HG03045 (cell line): ENCODE results near the gene AZGP1.
"Not testable (repeated sequence)": the region's sequence is repeated elsewhere in the genome, so short reads cannot be mapped to it uniquely, and the experiment has no call there.

ENCODE experiments used
- ATAC-seq: cut with Tn5 transposase; IDR thresholded peaks from one replicate; pipeline ENCODE4 v1.9.1; 2021; ENCODE audit warnings: mild to moderate bottlenecking, moderate library complexity; ENCODE audit not compliant: unreplicated experiment

Gene AZGP1

DNA sequence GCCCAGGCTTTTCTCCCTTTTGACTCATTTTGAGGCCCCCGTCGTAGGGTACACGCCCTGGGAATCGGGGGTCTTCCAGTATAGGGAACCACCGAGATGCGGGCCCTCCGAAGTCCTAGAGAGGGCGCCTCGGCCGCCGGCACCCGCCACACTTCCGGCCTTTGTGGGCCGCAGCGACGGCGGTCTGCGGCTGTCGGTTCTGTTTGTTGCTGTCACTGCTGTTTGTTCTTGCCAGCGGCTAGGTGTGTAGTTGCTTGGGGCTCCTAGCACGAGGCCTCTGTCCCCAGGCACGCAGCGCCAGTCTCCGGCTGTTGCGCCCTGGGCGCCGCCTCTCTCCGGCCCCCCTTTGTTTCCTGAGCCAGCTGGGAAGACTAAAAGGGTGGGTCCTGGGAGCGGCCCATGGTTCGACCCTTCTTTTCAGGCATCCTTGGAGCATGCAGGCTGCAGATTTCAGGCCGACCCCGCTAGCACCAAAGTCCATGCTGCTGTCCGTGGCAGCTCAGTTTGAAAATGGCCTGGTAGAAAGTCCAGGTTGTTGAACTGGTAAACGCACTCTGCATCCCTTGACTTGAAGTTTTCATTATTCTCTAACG lies 21.8 kb upstream of the AZGP1 start:
- ATAC-seq, result no peak

DNA sequence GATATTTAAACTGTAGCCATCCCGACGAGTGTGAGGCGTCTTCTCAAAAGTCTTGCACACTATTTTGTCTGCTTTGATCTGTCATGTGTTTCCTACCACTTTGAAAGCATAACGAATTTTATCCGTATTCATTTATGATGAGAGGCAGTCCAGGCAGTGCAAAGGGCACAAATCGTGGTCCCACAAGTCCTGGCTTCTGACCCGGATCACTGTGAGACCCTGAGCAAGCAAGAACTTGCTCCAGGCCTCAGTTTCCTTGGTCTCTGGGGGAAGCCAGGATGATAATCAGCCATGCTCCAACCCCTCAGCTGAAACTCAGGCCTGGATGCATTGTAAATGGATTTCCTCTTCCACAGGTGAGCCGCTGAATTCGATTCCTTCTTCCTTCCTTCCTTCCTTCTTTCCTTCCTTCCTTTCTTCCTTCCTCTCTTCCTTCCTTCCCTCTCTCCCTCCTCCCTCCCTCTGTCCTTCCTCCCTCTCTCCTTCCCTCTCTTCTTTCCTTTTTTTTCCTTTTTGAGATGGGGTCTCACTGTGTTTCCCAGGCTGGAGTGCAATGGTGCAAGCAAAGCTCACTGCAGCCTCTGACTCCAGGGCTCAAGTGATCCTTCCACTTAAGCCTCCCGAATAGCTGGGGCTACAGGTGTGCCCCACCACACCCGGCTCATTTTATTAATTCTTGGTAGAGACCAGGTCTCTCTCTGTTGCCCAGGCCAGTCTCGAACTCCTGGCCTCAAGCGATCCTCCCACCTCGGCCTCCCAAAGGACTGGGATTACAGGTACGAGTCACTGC lies 21.1 kb upstream of the AZGP1 start:
- ATAC-seq, result no peak

DNA sequence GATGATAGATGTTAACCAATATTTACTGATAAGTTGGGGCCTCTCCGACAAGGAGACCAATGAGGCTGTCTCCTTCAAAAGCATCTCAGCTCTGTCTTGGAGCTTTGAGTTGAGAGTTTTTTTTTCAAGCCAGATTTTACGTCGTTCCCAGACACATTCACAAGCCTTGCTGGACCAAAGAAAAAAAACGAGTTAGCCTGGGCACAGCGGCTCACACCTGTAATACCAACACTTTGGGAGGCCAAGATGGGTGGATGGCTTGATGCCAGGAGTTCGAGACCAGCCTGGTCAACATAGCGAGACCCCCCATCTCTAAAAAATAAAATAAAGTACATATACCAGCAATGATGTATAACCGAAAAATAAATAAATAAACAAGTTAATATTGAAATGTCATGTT lies 19.0 kb upstream of the AZGP1 start:
- no peak for ATAC-seq

DNA sequence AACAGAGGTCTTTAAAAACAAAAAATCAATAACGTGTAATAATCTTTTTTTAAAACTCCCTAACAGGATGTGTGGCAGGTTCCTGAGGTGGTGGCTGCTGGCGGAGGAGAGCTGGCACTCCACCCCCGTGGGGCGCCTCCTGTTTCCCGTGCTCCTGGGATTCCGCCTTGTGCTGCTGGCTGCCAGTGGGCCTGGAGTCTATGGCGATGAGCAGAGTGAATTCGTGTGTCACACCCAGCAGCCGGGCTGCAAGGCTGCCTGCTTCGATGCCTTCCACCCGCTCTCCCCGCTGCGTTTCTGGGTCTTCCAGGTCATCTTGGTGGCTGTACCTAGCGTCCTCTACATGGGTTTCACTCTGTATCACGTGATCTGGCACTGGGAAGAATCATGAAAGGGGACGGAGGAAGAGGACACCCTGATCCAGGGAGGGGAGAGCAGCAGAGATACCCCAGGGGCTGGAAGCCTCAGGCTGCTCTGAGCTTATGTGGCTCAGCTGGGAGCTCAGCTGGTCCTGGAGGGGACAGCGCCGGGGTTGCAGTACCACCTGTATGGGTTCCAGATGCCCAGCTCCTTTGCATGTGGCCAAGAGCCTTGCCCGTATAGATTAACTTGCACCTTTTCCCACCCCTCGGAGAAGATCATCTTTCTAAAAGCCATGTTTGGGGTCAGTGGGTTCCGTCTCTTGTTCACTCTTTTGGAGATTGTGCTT lies 16.7 kb upstream of the AZGP1 start:
- ATAC-seq, result no peak

DNA sequence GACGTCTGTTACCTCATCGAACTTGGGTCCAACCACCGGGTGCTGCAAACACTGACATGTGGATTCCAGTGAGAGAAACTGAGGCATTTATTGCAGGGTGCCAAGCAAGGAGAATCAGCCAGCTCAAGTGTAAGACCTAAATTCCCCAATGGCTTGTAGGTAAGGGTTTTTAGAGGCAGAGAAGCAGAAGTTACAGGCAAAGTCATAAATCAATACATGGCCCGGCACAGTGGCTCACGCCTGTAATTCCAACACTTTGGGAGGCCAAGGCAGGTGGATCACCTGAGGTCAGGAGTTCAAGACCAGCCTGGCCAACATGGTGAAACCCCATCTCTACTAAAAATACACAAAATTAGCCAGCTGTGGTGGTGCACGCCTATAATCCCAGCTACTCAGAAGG lies 15.7 kb upstream of the AZGP1 start:
- ATAC-seq, result not testable (repeated sequence)

DNA sequence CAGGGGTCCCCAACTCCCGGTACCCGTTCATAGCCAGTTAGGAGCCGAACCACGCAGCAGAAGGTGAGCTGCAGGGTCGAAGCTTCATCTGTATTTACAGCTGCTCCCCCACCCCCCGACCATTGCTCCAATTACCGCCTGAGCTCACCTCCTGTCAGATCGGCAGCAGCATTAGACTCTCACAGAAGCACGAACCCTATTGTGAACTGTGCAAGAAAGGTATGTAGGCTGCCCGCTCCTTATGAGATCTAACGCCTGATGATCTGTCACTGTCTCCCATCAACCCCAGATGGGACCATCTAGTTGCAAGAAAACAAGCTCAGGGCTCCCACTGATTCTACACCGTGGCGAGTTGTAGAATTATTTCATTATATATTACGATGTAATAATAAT lies 14.6 kb upstream of the AZGP1 start:
- ATAC-seq, result no peak

DNA sequence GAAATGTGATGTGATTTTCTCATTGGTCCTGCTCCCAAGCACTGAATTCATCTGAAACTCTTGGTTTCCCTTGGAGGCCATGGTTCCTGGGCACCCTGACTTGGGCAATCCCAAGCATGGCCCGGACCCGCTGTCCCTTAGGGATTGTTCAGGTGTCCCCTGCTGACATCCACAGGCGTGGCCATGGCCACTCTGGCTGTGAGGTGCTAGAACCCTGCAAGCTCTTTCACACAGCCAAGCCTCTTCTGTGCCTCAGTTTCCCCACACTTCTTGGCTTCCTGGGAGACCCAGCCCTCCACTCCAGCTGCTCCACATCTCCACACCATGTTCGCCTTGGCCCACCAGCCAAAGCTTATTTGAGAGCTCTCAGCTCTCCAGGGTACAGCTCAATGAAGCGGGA lies 12.0 kb upstream of the AZGP1 start:
- no peak for ATAC-seq

DNA sequence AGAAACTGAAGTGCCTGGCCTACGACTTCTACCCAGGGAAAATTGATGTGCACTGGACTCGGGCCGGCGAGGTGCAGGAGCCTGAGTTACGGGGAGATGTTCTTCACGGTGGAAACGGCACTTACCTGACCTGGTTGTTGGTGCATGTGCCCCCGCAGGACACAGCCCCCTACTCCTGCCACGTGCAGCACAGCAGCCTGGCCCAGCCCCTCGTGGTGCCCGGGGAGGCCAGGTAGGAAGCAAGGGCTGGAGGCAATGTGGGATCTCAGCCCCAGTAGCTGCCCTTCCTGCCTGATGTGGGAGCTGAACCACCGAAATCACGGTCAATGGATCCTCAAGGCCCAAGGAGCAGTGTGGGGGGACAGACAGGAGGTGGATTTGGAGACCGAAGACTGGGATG lies 11.5 kb upstream of the AZGP1 start:
- not testable (repeated sequence) for ATAC-seq

DNA sequence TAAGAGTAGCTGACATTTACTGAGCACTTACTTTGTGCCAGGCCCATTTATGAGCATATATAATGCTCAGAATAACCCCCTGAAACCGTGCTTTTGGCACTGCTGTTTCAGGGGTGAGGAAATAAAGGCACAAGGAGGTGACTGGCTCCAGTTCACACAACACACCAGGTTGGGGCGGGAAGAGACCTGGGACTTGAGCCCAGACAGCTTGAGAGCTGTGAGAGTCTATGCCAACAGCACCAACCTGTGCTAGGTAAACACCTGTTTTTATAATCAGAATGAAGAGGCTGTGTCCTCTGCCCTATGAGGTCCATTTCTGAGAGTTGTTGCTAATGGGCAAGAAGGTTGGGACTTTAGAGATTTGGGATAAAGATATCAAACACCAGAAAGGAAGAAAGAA lies 8.8 kb upstream of the AZGP1 start:
- ATAC-seq, result no peak

DNA sequence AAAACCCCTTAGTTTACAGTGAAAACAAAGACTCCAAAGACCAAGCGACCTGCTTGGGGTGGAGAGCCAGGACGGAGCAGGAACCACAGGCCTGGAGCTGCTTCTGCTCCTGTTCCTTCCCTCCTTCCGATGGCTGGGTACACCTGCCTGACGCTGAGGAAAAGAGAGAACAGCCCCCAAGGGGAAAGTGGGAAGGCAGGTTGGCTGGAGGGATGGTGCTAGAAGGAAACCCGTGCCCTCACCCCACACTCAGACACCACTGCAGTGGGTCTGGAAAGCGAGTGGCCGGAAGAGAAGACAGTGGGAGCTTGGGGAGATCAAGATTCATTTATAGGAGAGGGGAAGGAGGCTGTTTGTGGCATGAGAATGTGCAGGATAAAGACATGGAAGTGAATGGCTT lies 5.2 kb upstream of the AZGP1 start:
- not testable (repeated sequence) for ATAC-seq

DNA sequence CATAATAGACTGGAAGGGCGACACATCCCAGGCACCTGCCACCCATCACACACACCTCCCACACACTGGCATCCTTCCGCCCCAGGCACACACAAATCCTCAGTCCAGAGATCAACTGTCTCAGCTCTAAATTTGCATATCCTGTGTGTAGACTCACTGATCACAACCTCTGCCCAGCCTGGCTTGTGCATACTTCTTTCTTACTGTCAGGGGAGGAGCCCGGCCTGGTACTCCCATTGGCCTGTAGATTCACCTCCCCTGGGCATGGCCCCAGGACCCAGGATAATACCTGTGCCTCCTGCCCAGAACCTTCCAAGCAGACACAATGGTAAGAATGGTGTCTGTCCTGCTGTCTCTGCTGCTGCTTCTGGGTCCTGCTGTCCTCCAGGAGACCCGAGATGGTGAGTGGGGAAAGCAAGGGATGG lies 4.6 kb upstream of the AZGP1 start:
- not testable (repeated sequence) for ATAC-seq

DNA sequence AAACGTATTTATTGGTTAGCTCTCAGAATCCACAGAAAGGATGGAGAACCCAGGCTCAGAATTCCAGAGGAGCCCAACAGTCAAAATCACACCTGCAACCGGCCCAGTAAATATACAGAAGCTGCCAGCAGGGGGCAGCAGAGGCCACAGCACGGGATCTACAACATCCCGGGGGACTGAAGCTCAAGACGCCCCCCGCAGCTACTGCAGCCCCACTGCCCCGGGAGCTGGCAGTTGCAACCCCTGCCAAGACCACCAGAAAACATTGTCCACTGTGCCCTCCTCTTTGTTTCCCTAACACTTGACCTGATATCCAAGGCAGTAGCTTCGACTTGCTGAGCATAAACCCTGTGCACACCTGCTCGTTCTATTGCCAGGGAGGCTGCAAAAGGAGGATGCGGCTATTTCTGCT lies 4.0 kb upstream of the AZGP1 start:
- ATAC-seq, result not testable (repeated sequence)

DNA sequence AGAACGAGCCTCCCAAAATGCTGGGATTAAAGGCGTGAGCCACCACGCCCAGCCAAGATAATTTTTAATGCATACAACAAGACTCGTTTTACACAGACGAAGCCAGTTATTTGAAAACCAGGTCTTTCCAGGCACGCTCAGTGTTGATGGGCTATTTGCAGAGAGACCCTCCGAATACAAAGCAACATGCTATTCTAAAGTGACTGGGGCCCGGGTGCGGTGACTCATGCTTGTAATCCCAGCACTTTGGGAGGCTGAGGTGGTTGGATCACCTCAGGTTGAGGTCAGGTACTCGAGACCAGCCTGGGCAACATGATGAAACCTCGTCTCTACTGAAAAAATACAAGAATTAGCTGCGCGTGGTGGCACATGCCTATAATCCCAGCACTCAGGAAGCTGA lies 795 bp upstream of the AZGP1 start:
- ATAC-seq, result no peak

DNA sequence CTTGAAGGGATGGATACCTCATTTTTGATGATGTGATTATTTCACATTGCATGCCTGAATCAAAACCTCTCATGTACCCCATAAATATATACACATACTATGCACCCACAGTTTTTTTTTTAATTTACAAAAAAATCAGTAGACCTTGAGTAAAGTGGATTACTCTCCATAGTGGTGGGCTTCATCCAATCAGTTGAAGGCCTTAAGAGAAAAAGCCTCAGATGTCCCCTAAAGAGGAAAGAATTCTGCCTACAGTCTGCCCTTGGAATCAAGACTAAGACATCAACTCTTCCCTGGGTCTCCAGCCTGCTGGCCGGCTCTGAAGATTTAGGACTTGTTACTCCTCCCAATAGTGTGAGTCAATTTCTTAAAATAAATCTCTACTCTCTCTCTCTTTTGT lies 1.1 kb downstream of the AZGP1 start:
- ATAC-seq, result no peak

DNA sequence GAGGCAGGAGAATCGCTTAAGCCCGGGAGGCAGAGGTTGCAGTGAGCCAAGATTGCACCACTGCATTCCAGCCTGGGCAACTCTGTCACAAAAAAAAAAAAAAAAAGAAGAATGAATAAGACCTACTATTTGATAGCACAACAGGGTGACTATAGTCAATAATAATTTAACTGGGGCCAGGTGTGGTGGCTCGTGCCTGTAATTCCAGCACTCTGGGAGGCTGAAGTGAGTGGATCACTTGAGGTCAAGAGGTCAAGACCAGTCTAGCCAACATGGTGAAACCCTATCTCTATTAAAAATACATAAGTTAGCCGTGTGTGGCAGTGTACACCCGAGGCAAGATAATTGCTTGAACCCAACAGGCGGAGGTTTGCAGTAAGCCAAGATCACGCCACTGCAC lies 2.0 kb downstream of the AZGP1 start:
- ATAC-seq, result not testable (repeated sequence)

DNA sequence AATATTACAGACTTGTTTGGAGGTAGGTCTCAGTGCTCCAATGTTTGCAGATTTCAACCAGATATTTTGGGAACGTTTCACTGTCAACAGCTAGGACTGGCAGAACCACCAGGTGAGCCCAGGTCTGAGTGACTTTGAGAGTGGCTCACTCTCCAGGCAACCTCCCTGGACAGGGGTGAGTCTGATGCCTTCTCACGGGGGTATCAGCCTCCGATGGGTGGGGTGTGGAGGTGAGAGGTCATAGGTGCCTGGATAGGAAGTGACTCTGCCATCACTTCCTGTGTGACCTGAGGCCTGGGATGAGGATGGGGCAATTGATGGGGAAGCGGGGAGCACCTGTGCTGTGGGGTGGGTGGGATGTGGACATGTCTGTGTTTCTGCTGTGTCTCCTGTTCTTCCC lies 4.6 kb downstream of the AZGP1 start:
- no peak for ATAC-seq

DNA sequence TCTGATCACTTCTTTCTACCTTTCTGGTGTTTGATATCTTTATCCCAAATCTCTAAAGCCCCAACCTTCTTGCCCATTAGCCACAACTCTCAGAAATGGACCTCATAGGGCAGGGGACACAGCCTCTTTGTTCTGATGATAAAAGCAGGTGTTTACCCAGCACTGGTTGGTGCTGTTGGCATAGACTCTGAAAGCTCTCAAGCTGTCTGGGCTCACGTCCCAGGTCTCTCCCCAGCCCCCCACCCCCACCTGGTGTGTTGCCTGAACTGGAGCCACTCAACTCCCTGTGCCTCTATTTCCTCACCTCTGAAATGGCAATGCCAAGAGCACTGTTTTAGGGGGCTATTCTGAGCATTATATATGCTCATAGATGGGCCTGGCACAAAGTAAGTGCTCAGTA lies 6.0 kb downstream of the AZGP1 start:
- ATAC-seq, result not testable (repeated sequence)

DNA sequence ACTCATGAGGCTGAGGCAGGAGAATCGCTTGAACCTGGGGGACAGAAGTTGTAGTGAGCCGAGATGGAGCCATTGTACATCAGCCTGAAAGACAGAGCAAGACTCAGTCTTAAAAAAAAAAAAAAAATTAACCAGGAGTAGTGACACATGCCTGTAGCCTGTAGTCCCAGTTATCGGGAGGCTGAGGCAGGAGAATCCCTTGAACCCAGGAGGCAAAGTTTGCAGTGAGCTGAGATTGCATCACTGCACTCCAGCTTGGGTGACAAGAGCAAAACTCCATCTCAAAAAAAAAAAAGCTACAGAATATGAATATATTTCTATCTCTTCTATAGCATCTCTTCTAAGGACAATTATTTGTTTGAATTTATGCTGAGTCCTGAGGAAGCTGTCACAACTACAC lies 6.5 kb downstream of the AZGP1 start:
- no peak for ATAC-seq

DNA sequence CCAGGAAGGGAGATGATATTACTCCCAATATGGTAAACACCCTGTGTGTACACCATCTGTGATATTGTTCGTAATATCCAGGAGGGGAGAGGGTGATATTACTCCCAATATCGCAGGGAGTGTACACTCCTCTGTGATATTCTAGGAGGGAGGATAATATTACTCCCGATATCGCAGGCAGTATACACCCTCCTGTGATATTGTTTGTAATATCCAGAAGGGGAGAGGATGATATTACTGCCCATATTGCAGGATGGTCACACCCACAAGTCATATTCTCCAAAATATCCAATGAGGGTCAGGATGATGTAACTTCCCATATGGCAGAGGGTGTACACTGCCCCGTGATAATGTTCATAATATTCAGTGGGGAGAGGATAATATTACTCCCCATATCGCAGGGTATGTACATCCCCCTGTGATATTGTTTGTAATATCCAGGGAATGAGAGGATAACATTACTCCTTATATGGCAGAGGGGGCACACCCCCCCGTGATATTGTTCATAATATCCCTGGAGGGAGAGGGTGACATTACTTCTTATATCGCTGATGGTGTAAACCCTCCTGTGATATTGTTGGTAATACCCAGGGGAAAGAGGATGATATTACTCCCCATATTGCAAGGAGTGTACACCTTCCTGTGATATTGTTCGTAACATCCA lies 17.1 kb downstream of the AZGP1 start:
- ATAC-seq, result no peak

DNA sequence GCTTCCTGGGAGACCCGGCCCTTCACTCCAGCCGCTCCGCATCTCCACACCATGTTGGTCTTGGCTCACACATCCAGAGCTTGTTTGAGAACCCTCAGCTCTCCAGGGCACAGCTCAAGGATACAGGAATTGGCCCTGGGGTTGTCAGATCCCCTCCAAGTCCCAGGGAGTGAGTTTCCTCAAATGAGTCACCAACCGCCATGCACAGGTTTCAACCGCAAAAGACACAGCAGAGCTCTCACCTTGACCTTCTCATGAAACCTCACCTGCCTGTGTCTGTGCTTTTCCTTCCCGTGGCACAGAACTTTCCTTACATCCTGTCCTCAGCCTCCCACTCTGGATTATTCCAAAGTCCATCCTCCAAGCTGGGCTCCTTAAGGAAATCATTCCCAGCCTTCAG lies 20.6 kb downstream of the AZGP1 start:
- ATAC-seq, result no peak

DNA sequence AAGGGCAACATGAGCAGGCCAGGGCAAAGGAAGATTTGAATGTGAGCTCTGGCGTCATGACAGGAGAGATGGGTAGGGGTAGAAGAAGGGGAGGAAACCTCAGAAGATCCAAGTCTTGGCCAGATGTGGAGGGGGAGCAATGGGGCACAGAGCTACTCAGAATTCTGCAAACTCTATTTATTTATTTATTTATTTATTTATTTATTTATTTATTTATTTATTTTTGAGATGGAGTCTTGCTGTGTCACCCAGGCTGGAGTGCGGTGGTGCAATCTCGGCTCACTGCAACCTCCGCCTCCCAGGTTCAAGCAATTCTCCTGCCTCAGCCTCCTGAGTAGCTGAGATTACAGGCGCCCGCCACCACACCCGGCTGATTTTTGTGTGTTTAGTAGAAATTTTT lies 21.2 kb downstream of the AZGP1 start:
- ATAC-seq, result not testable (repeated sequence)

DNA sequence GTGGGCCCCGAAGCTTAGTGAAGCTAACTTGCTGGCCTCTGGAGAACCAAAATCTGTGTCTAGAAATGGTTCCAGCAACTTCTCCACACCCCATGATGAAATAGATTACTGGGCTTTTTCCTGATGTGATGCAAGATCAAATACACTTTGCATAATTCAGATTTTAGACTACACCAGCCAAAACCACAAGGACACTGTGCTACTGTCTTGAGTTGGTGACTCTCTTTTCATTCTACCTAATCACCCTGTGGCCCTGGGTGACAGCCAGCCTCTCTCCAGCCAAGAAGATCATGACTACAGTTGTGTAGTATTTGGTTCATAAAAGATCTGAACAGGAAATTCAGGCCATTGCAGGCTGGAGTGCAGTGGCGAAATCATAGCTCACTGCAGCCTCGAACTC lies 22.2 kb downstream of the AZGP1 start:
- ATAC-seq, result no peak
